Measurements from ENCODE around the gene P2RY11. TPM values are rescaled to one million over a fixed set of nuclear protein-coding genes. Genes with fewer than 3 reads are reported as not detected.
A peak's percentile ranks its signal among the peaks of the same experiment; 100 is the strongest.

P2RY11 gene
- total RNA-seq, 1 experiment from 2014 or later, result 60.6 TPM

DNA sequence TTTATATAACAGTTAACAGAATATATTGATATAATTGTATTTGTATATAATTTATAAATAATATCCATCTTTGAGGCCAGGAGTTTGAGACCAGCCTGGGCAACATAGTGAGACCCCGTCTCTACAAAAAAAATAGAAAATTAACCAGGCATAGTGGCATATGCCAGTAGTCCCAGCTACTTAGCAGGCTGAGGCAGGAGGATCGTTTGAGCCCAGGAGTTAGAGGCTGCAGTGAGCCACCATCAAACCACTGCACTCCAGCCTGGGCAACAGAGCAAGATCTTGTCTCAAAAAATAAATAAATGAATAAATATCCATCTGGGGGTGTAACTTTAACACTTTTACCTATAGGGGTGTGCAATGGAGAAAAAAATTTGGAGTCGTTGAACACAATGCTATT is 26.7 kb upstream of the P2RY11 start:
- WGBS (ENCODE audit: extremely low coverage, insufficient read length, low lambda C conversion rate), result no CpG with 5 or more reads among the region's 3 CpGs
- H2AFZ ChIP-seq (ENCODE audit: low read length), result no peak overlapping the region
- H2BK5ac ChIP-seq (ENCODE audit: insufficient read length, low read length), result no peak overlapping the region
- H3K4me1 ChIP-seq (ENCODE audit: insufficient read depth, low read length), result no peaks in the 10 kb centered on the region
- no peaks in the 10 kb centered on the region for H4K20me1 ChIP-seq (ENCODE audit: control insufficient read depth, insufficient read depth, insufficient read length)
- H3K79me2 ChIP-seq (ENCODE audit: insufficient read depth, low read length), result no peaks in the 10 kb centered on the region
- H4K91ac ChIP-seq (ENCODE audit: insufficient read length, low read depth, low read length), result no peak overlapping the region
- H2BK15ac ChIP-seq (ENCODE audit: low read depth, low read length), result no peak overlapping the region
- no peak overlapping the region for H3K18ac ChIP-seq (ENCODE audit: insufficient read length, low read depth, low read length)
- Mint-ChIP-seq H3K27ac (no peak overlapping the region), H3K4me1 (peaks cover 7 to 9% of the 10 kb centered on the region in 2 experiments; a peak in 2 of 4 replicates), H3K27me3 (ENCODE audit: low read depth) (peaks cover 21% of the 10 kb centered on the region), H3K9me3 (peaks cover 0 to 2% of the 10 kb centered on the region in 2 experiments; a peak in 1 of 5 replicates), H3K36me3 (ENCODE audit: insufficient read depth in 1 of 3, low read depth in 3 of 3) (peaks cover 0 to 2% (median under 1%) of the 10 kb centered on the region in 3 experiments; a peak in 2 of 7 replicates), H3K4me3 (peak overlapping the region; percentile 75 to 90; a peak in 4 of 5 replicates)
- H3K9ac ChIP-seq (ENCODE audit: extremely low read depth, insufficient read length, low read length), result no peak overlapping the region
- H2BK120ac ChIP-seq (ENCODE audit: low read depth, low read length, poor library complexity, severe bottlenecking), result no peak overlapping the region
- DNase-seq, result no peak
- H3T11ph ChIP-seq (ENCODE audit: low read length), result no peak overlapping the region
- no peak overlapping the region for H3K23ac ChIP-seq (ENCODE audit: insufficient read length, low read depth, low read length)
- H3K4me2 ChIP-seq (ENCODE audit: insufficient read depth, insufficient read length, low read length), result no peak overlapping the region
- no peak for TF ChIP-seq CTCF (conservative IDR thresholded peaks at IDR 0.05)
- H3K9me3 ChIP-seq (ENCODE audit: control insufficient read depth, low read depth, low read length), result no peaks in the 10 kb centered on the region
- no peak overlapping the region for H3K4ac ChIP-seq (ENCODE audit: low read depth, low read length)
- H2AK5ac ChIP-seq (ENCODE audit: insufficient read length, low read length), result no peak overlapping the region
- no peak overlapping the region for H3K56ac ChIP-seq (ENCODE audit: insufficient read length, low read depth, low read length)
- H4K8ac ChIP-seq (replicated peaks; ENCODE audit: insufficient read length, low read depth, low read length), result no peak overlapping the region
- no peak overlapping the region for H2BK20ac ChIP-seq (ENCODE audit: low read depth, low read length, poor library complexity, severe bottlenecking)
- H2BK12ac ChIP-seq (ENCODE audit: insufficient read length, low read depth, low read length), result no peak overlapping the region
- no peaks in the 10 kb centered on the region for H3K79me1 ChIP-seq (ENCODE audit: insufficient read depth, low read depth, low read length, poor library complexity, severe bottlenecking)
- H3K27ac ChIP-seq (ENCODE audit: insufficient read length, low read depth, low read length), result no peak overlapping the region
- H3K27me3 ChIP-seq (ENCODE audit: insufficient read depth, low read length), result no peaks in the 10 kb centered on the region
- peaks cover 10% of the 10 kb centered on the region for H3K23me2 ChIP-seq (ENCODE audit: insufficient read length, low read depth, low read length, poor library complexity, severe bottlenecking)
- no peak overlapping the region for H4K5ac ChIP-seq (ENCODE audit: insufficient read length, low read depth, low read length)
- no peak overlapping the region for H3K14ac ChIP-seq (ENCODE audit: insufficient read depth, low read length)
